HCT116 (cell line): ENCODE data around the gene TTC17. TPM values are rescaled to one million over a fixed set of nuclear protein-coding genes. Genes with fewer than 3 reads are reported as not detected.

ENCODE experiments used
- ATAC-seq: fragments of 200-7000 bp; cut with Tn5 transposase; 2 replicates; pipeline ENCODE4 v1.9.1; 2020; ENCODE audit warnings: mild to moderate bottlenecking, moderate library complexity
- BruUV-seq: library from RNA; stranded (reverse); fragments of 400-500 nt; replicated peaks from 2 replicates; lab custom pipeline; 2021; lab: Mats Ljungman, UMichigan
- CTCF ChIA-PET: fragments of 300-600 bp; sonication (Branson Sonifier 250); formaldehyde crosslinking; loops from one replicate; lab custom pipeline; 2021; ENCODE audit warnings: antibody characterized with exemption; lab: Charles Lee
- POLR2A ChIA-PET: fragments of 300-600, 350-600 bp; sonication (Branson Sonifier 250); formaldehyde crosslinking; loops from one replicate; lab custom pipeline; 2021; ENCODE audit warnings: antibody characterized with exemption; lab: Charles Lee
- RAD21 ChIA-PET, 2 experiments: fragments of 300-600 bp; sonication (Branson Sonifier 250); formaldehyde crosslinking; loops; one replicate each; lab custom pipeline; 2023; ENCODE audit warnings: low total read pairs in 2 of 2; ENCODE audit not compliant: uncharacterized antibody in 2 of 2, unreplicated experiment in 2 of 2, low non-redundant PET in 1 of 2; lab: Charles Lee
- DNase-seq: peaks from one replicate; pipeline ENCODE4 v3.0.0-alpha.2; 2010; ENCODE audit warnings: low read depth, low spot score
- H2AFZ ChIP-seq: fragments of 200-600 bp; shearing (Covaris generic), sonication (generic); 2 replicates; pipeline ENCODE4 v1.6.1; 2017; ENCODE audit warnings: low read depth, mixed run types, mixed read lengths, antibody characterized with exemption, low read length; ENCODE audit not compliant: poor library complexity, severe bottlenecking
- H3K27ac ChIP-seq: 2 replicates; pipeline ENCODE4 v1.5.1; 2012; ENCODE audit warnings: low read depth, low read length
- H3K27me3 ChIP-seq: fragments of 200-600 bp; sonication (generic); 2 replicates; pipeline ENCODE4 v1.6.1; 2016; ENCODE audit warnings: mixed run types, low read length, mixed read lengths; ENCODE audit not compliant: insufficient read depth
- H3K36me3 ChIP-seq, 2 experiments: fragments of 200-500 bp in 1 of 2; fragments of 200-600 bp in 1 of 2; sonication (Bioruptor generic) in 1 of 2; sonication (generic) in 1 of 2; 2 replicates each; pipeline versions ENCODE4 v1.5.1 to v1.6.1; 2014 to 2016; ENCODE audit warnings: low read length in 2 of 2, inconsistent platforms in 1 of 2, mixed read lengths in 1 of 2, mixed run types in 1 of 2; ENCODE audit not compliant: insufficient read depth in 2 of 2, control insufficient read depth in 1 of 2
- H3K4me1 ChIP-seq, 2 experiments: fragments of 200-600 bp in 1 of 2; sonication (generic) in 1 of 2; 2 replicates each; pipeline versions ENCODE4 v1.5.1 to v1.6.1; 2012 to 2017; ENCODE audit warnings: low read length in 2 of 2, inconsistent platforms in 1 of 2, mild to moderate bottlenecking in 1 of 2, mixed read lengths in 1 of 2, mixed run types in 1 of 2, moderate library complexity in 1 of 2; ENCODE audit not compliant: insufficient read depth in 2 of 2, control insufficient read depth in 1 of 2
- H3K4me2 ChIP-seq: fragments of 200-600 bp; sonication (generic); 2 replicates; pipeline ENCODE4 v1.6.1; 2017; ENCODE audit warnings: mixed run types, low read length, mixed read lengths
- H3K4me3 ChIP-seq, 2 experiments: fragments of 200-600 bp in 1 of 2; sonication (generic) in 1 of 2; replicated peaks in 1 of 2; 2 replicates each; pipeline ENCODE4 v1.5.1; 2011 to 2016; ENCODE audit warnings: low read length in 2 of 2, control low read depth in 1 of 2, low read depth in 1 of 2, mild to moderate bottlenecking in 1 of 2, mixed read lengths in 1 of 2, mixed run types in 1 of 2
- H3K79me2 ChIP-seq: fragments of 200-600 bp; sonication (generic); 2 replicates; pipeline ENCODE4 v1.6.1; 2017; ENCODE audit warnings: mild to moderate bottlenecking, mixed run types, low read length, moderate library complexity, mixed read lengths; ENCODE audit not compliant: insufficient read depth
- H3K9ac ChIP-seq: fragments of 200-600 bp; sonication (generic); 2 replicates; pipeline ENCODE4 v1.6.1; 2016; ENCODE audit warnings: low read length, mixed read lengths
- H3K9me2 ChIP-seq: fragments of 200-600 bp; sonication (generic), shearing (Covaris generic); 2 replicates; pipeline ENCODE4 v1.6.1; 2017; ENCODE audit warnings: mixed run types, mild to moderate bottlenecking, moderate library complexity; ENCODE audit not compliant: insufficient read depth
- H3K9me3 ChIP-seq, 2 experiments: fragments of 200-500 bp in 1 of 2; fragments of 200-600 bp in 1 of 2; sonication (Bioruptor generic) in 1 of 2; sonication (generic) in 1 of 2; 2 replicates each; pipeline ENCODE4 v1.6.1; 2014 to 2017; ENCODE audit warnings: low read length in 2 of 2, mixed read lengths in 2 of 2, inconsistent platforms in 1 of 2, low read depth in 1 of 2, mild to moderate bottlenecking in 1 of 2, mixed run types in 1 of 2, moderate library complexity in 1 of 2; ENCODE audit not compliant: control insufficient read depth in 1 of 2, insufficient read depth in 1 of 2
- H4K20me1 ChIP-seq: fragments of 200-600 bp; sonication (generic), shearing (Covaris generic); 2 replicates; pipeline ENCODE4 v1.6.1; 2017; ENCODE audit warnings: mixed run types, mild to moderate bottlenecking, moderate library complexity; ENCODE audit not compliant: insufficient read depth
- CBX3 ChIP-seq: IDR thresholded peaks from 2 replicates; pipeline ENCODE4 v1.6.1; 2012; ENCODE audit warnings: low read depth
- CTCF ChIP-seq, 3 experiments: fragments of 200-600 bp in 1 of 3; sonication (generic) in 1 of 3; IDR thresholded peaks in 2 of 3; conservative IDR thresholded peaks in 1 of 3; 2 replicates each; pipeline ENCODE4 v1.5.1; 2012 to 2017; ENCODE audit warnings: low read depth in 2 of 3, low read length in 2 of 3, antibody characterized with exemption in 1 of 3, borderline replicate concordance in 1 of 3, control low read depth in 1 of 3, mild to moderate bottlenecking in 1 of 3, mixed read lengths in 1 of 3, mixed run types in 1 of 3, moderate library complexity in 1 of 3; ENCODE audit not compliant: insufficient read depth in 1 of 3
- ELF1 ChIP-seq: IDR thresholded peaks from 2 replicates; pipeline ENCODE4 v1.6.1; 2012; ENCODE audit warnings: low read depth, borderline replicate concordance
- EZH2 ChIP-seq: fragments of 200-600 bp; sonication (generic); IDR thresholded peaks from 2 replicates; pipeline ENCODE4 v1.6.1; 2017; ENCODE audit warnings: antibody characterized with exemption, mixed run types
- POLR2A ChIP-seq: IDR thresholded peaks from 2 replicates; pipeline ENCODE4 v1.7.0; 2011; ENCODE audit warnings: borderline replicate concordance; ENCODE audit not compliant: insufficient read depth, insufficient read length; ENCODE audit errors: extremely low read depth
- SP1 ChIP-seq: IDR thresholded peaks from 2 replicates; pipeline ENCODE4 v1.6.1; 2012; ENCODE audit warnings: low read depth
- SRF ChIP-seq: IDR thresholded peaks from 2 replicates; pipeline ENCODE4 v1.6.1; 2012; ENCODE audit warnings: low read depth
- intact Hi-C: fragments of 100-400 bp; cut with micrococcal nuclease; formaldehyde crosslinking; loops from 2 replicates; pipeline ENCODE4 v1.10.0; 2022
- total RNA-seq: library from RNA; stranded (reverse); gene quantifications from one replicate; pipeline ENCODE4 v1.2.1, GENCODE V29; 2021; ENCODE audit not compliant: unreplicated experiment
- TF ChIP-seq, protein P1 (sequence below): IDR thresholded peaks from 2 replicates; pipeline ENCODE4 v1.6.1; 2011; ENCODE audit warnings: mild to moderate bottlenecking, low read length, moderate library complexity; ENCODE audit not compliant: insufficient replicate concordance; ENCODE audit errors: extremely low read depth

Gene TTC17
- total RNA-seq, 1 experiment from 2014 or later: 51.6 TPM

DNA sequence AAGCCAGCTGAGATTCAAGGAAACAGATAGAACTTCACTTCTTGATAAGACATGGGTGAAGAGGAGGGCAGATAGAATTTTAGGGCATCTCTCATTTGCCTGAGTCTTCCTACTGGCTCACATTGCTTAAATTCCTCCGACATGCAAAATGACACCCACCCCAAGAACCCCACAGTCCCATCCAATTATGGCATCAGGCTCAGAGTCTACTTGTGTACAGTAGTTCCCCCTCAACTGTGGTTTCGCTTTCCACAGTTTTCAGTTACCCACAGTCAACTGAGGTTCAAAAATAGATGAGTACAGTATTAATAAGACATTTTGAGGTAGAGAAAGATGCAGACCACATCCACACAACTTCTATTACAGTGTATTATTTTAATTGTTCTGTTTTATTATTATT lies 99.8 kb downstream of the TTC17 start:
- no peak overlapping the region for H3K4me2 ChIP-seq
- no peaks in the 10 kb centered on the region for H3K4me1 ChIP-seq
- CTCF ChIA-PET: no interaction called here
- H3K4me3 ChIP-seq: no peak overlapping the region
- no peak overlapping the region for H3K9ac ChIP-seq
- no peaks in the 10 kb centered on the region for H4K20me1 ChIP-seq
- TF ChIP-seq, protein P1, sequence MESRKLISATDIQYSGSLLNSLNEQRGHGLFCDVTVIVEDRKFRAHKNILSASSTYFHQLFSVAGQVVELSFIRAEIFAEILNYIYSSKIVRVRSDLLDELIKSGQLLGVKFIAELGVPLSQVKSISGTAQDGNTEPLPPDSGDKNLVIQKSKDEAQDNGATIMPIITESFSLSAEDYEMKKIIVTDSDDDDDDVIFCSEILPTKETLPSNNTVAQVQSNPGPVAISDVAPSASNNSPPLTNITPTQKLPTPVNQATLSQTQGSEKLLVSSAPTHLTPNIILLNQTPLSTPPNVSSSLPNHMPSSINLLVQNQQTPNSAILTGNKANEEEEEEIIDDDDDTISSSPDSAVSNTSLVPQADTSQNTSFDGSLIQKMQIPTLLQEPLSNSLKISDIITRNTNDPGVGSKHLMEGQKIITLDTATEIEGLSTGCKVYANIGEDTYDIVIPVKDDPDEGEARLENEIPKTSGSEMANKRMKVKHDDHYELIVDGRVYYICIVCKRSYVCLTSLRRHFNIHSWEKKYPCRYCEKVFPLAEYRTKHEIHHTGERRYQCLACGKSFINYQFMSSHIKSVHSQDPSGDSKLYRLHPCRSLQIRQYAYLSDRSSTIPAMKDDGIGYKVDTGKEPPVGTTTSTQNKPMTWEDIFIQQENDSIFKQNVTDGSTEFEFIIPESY: no peak
- TF ChIP-seq CBX3 (no peak), ELF1 (no peak), EZH2 (no peak), SP1 (no peak), CTCF (IDR thresholded peaks at IDR 0.05 in 2 of 3, conservative IDR thresholded peaks at IDR 0.05 in 1 of 3; ENCODE audit: borderline replicate concordance in 1 of 3, insufficient read depth in 1 of 3, low read depth in 2 of 3, low read length in 2 of 3) (no peak), SRF (no peak), POLR2A (no peak)
- H3K79me2 ChIP-seq: no peaks in the 10 kb centered on the region
- H3K9me3 ChIP-seq: no peaks in the 10 kb centered on the region
- no peaks in the 10 kb centered on the region for H3K9me2 ChIP-seq
- intact Hi-C loops: no loop called here
- no peaks in the 10 kb centered on the region for H3K27me3 ChIP-seq
- RAD21 ChIA-PET: no interaction called here
- POLR2A ChIA-PET: no interaction called here
- no TSS peak for BruUV-seq
- ATAC-seq (no peak), DNase-seq (no peak)
- peaks cover 3 to 5% of the 10 kb centered on the region in 2 experiments; a peak in 2 of 4 replicates for H3K36me3 ChIP-seq
- H3K27ac ChIP-seq: no peak overlapping the region
- H2AFZ ChIP-seq: no peak overlapping the region
